ENCODE data around the gene PTPRM.

- TF ChIP-seq REST (IDR thresholded peaks at IDR 0.05; ENCODE audit: unreplicated experiment) (no peak), EZH2 (IDR thresholded peaks at IDR 0.05; ENCODE audit: low read depth, unreplicated experiment) (no peak)
Observed at GRCh38 chr18:8322486-8322885, 755.4 kb downstream of the PTPRM start.
